ENCODE results near the gene CACNA1I. TPM values are rescaled to one million over a fixed set of nuclear protein-coding genes. Genes with fewer than 3 reads are reported as not detected.
"Not testable (repeated sequence)": the region's sequence is repeated elsewhere in the genome, so short reads cannot be mapped to it uniquely, and the experiment has no call there.

Gene CACNA1I
- total RNA-seq, 2 experiments from 2014 or later = 0.07 to 0.09 TPM

- no peak overlapping the region for H3K27ac Mint-ChIP-seq
- TF ChIP-seq CTCF (IDR thresholded peaks at IDR 0.05) = no peak
- no peaks in the 10 kb centered on the region for H3K36me3 Mint-ChIP-seq (ENCODE audit: low read depth)
- H3K27me3 Mint-ChIP-seq = peaks cover 1% of the 10 kb centered on the region
- POLR2A ChIA-PET = no interaction called here
- intact Hi-C loops (cut with micrococcal nuclease) = no loop called here
- ATAC-seq = no peak
- CTCF ChIA-PET = no interaction called here
- no peak overlapping the region for H3K4me3 Mint-ChIP-seq
- no peak for DNase-seq
- H3K4me1 Mint-ChIP-seq (ENCODE audit: low read depth) = no peaks in the 10 kb centered on the region
- no peaks in the 10 kb centered on the region for H3K9me3 Mint-ChIP-seq
Observed at GRCh38 chr22:39732625-39733024, 162.1 kb downstream of the CACNA1I start.

GRCh38 chr22:39733191-39733590 is 162.6 kb downstream of the CACNA1I start:
- no peaks in the 10 kb centered on the region for H3K9me3 Mint-ChIP-seq
- intact Hi-C loops (cut with micrococcal nuclease) = no loop called here
- no peak overlapping the region for H3K4me3 Mint-ChIP-seq
- no peak for TF ChIP-seq CTCF (IDR thresholded peaks at IDR 0.05)
- ChIA-PET CTCF (no interaction called here), POLR2A (no interaction called here)
- no peak overlapping the region for H3K27ac Mint-ChIP-seq
- H3K4me1 Mint-ChIP-seq (ENCODE audit: low read depth) = no peaks in the 10 kb centered on the region
- ATAC-seq (no peak), DNase-seq (no peak)
- peaks cover 4% of the 10 kb centered on the region for H3K27me3 Mint-ChIP-seq
- H3K36me3 Mint-ChIP-seq (ENCODE audit: low read depth) = no peaks in the 10 kb centered on the region

GRCh38 chr22:39734046-39734445 is 163.5 kb downstream of the CACNA1I start:
- H3K4me1 Mint-ChIP-seq (ENCODE audit: low read depth); H3K27me3 Mint-ChIP-seq; intact Hi-C loops (cut with micrococcal nuclease); CTCF ChIA-PET; ATAC-seq; H3K9me3 Mint-ChIP-seq; H3K27ac Mint-ChIP-seq; H3K36me3 Mint-ChIP-seq (ENCODE audit: low read depth); DNase-seq; POLR2A ChIA-PET; H3K4me3 Mint-ChIP-seq: not testable (repeated sequence)

GRCh38 chr22:39734866-39735265 is 164.3 kb downstream of the CACNA1I start:
- H3K36me3 Mint-ChIP-seq (ENCODE audit: low read depth) = no peaks in the 10 kb centered on the region
- intact Hi-C loops (cut with micrococcal nuclease) = no loop called here
- H3K27ac Mint-ChIP-seq = no peak overlapping the region
- H3K4me3 Mint-ChIP-seq = no peak overlapping the region
- CTCF ChIA-PET = interaction anchor here (0.8 kb wide), 1 partner anchor 38 kb away, joined by 3 read pairs; no protein-coding TSS in a partner anchor
- H3K27me3 Mint-ChIP-seq = peaks cover 4% of the 10 kb centered on the region
- TF ChIP-seq CTCF (IDR thresholded peaks at IDR 0.05) = no peak
- DNase-seq (no peak), ATAC-seq (no peak)
- H3K4me1 Mint-ChIP-seq (ENCODE audit: low read depth) = no peaks in the 10 kb centered on the region
- POLR2A ChIA-PET = no interaction called here
- no peaks in the 10 kb centered on the region for H3K9me3 Mint-ChIP-seq

- POLR2A ChIA-PET = no interaction called here
- Mint-ChIP-seq H3K9me3 (no peaks in the 10 kb centered on the region), H3K4me3 (no peak overlapping the region), H3K27me3 (peaks cover 4% of the 10 kb centered on the region), H3K4me1 (ENCODE audit: low read depth) (no peaks in the 10 kb centered on the region), H3K27ac (no peak overlapping the region), H3K36me3 (ENCODE audit: low read depth) (no peaks in the 10 kb centered on the region)
- CTCF ChIA-PET = no interaction called here
- intact Hi-C loops (cut with micrococcal nuclease) = no loop called here
- no peak for TF ChIP-seq CTCF (IDR thresholded peaks at IDR 0.05)
- DNase-seq (no peak), ATAC-seq (no peak)
Observed at GRCh38 chr22:39735776-39736175, 165.2 kb downstream of the CACNA1I start.

GRCh38 chr22:39738746-39739145 is 168.2 kb downstream of the CACNA1I start:
- no peaks in the 10 kb centered on the region for H3K9me3 Mint-ChIP-seq
- intact Hi-C loops (cut with micrococcal nuclease) = no loop called here
- H3K4me1 Mint-ChIP-seq (ENCODE audit: low read depth) = no peaks in the 10 kb centered on the region
- H3K27ac Mint-ChIP-seq = no peak overlapping the region
- CTCF ChIA-PET = interaction anchor here (2.2 kb wide), 1 partner anchor 286 kb away, joined by 5 read pairs; no protein-coding TSS in a partner anchor
- POLR2A ChIA-PET = interaction anchor here (0.7 to 0.9 kb wide), 2 partner anchors 75 to 346 kb away, joined by 3 read pairs; no protein-coding TSS in a partner anchor
- H3K36me3 Mint-ChIP-seq (ENCODE audit: low read depth) = no peaks in the 10 kb centered on the region
- no peak for DNase-seq
- no peak for TF ChIP-seq CTCF (IDR thresholded peaks at IDR 0.05)
- peaks cover 4% of the 10 kb centered on the region for H3K27me3 Mint-ChIP-seq
- H3K4me3 Mint-ChIP-seq = no peak overlapping the region
- no peak for ATAC-seq

All from activated CD8-positive, alpha-beta T cell treated with anti-CD3 and anti-CD28 coated beads for 36 hours (primary cell).